DND-41 (cell line): ENCODE results near the gene TRAF2.

ENCODE experiments used
- EZH2 ChIP-seq: IDR thresholded peaks from 3 replicates; pipeline ENCODE4 v1.6.1; 2012; ENCODE audit warnings: borderline replicate concordance, low read depth, mild to moderate bottlenecking, moderate library complexity, low read length, inconsistent platforms; ENCODE audit not compliant: severe bottlenecking
- TF ChIP-seq, protein P1 (sequence below): IDR thresholded peaks from 2 replicates; pipeline ENCODE4 v1.5.1; 2012; ENCODE audit warnings: borderline replicate concordance, low read length, moderate library complexity, mild to moderate bottlenecking; ENCODE audit not compliant: poor library complexity, severe bottlenecking; ENCODE audit errors: extremely low read depth

DNA sequence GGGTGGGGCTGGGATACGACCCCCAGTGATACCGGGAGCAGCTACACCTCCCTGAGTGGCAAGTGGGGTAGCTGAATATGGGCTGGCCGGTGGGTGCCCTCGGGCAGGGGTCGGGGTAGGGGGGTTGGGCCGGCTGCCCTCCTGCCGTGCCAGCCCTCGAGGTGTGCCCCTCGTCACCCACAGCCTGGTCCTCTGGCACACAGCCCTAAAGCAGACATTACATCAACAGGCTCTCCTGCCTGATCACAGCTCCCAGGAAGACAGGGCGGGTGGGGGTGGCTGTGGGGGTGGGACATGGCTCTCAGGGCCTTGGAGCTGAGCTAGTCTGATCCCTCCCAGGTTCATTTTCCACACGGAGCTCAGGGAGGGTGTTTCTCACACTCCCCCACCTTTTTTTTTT, 35.0 kb downstream of the TRAF2 start:
- no peak for TF ChIP-seq EZH2
- TF ChIP-seq, protein P1, sequence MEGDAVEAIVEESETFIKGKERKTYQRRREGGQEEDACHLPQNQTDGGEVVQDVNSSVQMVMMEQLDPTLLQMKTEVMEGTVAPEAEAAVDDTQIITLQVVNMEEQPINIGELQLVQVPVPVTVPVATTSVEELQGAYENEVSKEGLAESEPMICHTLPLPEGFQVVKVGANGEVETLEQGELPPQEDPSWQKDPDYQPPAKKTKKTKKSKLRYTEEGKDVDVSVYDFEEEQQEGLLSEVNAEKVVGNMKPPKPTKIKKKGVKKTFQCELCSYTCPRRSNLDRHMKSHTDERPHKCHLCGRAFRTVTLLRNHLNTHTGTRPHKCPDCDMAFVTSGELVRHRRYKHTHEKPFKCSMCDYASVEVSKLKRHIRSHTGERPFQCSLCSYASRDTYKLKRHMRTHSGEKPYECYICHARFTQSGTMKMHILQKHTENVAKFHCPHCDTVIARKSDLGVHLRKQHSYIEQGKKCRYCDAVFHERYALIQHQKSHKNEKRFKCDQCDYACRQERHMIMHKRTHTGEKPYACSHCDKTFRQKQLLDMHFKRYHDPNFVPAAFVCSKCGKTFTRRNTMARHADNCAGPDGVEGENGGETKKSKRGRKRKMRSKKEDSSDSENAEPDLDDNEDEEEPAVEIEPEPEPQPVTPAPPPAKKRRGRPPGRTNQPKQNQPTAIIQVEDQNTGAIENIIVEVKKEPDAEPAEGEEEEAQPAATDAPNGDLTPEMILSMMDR = no peak
